Measurements from ENCODE around the gene TBC1D3I.
"Not testable (repeated sequence)": the region's sequence is repeated elsewhere in the genome, so short reads cannot be mapped to it uniquely, and the experiment has no call there.

GRCh38 chr17:36289965-36290612 lies 25.7 kb upstream of the TBC1D3I start:
- TF ChIP-seq CTCF (conservative IDR thresholded peaks at IDR 0.05; ENCODE audit: low read depth in 2 of 2); ZNF331 (CRISPR knock-in tag; IDR thresholded peaks at IDR 0.05; ENCODE audit: low read depth); EZH2 (IDR thresholded peaks at IDR 0.05; ENCODE audit: low read depth, unreplicated experiment); EZH2phosphoT487 (IDR thresholded peaks at IDR 0.05; ENCODE audit: unreplicated experiment); ZNF114 (CRISPR knock-in tag; IDR thresholded peaks at IDR 0.05); POLR2AphosphoS5 (IDR thresholded peaks at IDR 0.05; ENCODE audit: low read depth): not testable (repeated sequence)
